KG1 (cell line): ENCODE data around the gene FDX1.
A peak's percentile ranks its signal among the peaks of the same experiment; 100 is the strongest.

Experiments used
- DNase-seq: peaks from one replicate; lab custom pipeline; 2025; lab: John Stamatoyannopoulos, UW

FDX1 gene

GRCh38 chr11:110431051-110431672, 1.4 kb downstream of the FDX1 start:
- DNase-seq: no peak

DNA sequence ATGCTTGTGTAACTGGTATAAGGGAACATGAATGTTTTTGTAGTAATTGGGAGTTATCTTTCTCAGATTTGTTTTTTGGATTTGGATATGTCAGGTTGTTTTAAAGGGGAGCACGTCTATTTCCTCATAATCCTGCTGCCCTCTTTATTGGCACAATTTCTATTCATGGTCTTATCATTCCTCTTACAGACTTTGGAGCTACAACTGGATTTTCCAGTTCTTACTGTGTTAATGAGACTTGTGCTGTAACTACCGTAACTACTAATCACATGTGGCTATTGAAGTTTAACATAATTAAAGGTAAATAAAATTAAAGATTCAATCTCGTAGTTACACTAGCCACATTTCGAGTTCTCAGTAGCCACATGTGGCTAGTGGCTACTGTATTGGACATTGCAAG, 1.9 kb downstream of the FDX1 start:
- DNase-seq: no peak

DNA sequence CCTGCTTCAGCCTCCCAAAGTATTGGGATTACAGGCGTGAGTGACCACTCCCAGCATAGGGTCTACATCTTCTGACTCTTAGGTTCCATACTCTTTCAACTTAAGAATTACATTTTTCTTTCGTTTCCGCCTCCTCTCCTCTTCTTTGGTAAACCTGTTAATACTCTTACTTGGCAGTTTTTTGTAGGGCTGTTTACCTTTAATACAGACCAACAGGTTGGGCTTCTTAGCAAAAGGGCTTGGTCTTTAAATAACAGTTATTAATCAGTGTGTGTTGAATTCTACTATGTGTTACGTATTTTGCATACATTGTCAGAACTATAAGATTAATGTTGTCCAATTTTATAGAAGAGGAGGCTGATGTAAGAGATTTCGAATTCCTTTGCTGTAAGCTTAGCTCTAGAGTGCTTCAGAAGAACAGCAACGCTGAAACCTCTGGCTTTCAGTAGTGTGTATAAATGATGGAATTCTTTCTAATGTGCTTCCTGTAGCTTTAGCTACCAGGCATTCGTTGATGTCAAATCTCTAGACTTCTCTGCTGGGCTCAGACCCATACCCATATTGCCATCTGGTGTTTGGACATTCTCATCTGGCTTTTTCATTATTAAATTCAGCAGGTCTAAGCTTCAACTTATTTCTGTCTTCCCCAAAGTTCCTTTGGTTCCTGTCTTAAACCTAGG, 3.1 kb downstream of the FDX1 start:
- DNase-seq: no peak

DNA sequence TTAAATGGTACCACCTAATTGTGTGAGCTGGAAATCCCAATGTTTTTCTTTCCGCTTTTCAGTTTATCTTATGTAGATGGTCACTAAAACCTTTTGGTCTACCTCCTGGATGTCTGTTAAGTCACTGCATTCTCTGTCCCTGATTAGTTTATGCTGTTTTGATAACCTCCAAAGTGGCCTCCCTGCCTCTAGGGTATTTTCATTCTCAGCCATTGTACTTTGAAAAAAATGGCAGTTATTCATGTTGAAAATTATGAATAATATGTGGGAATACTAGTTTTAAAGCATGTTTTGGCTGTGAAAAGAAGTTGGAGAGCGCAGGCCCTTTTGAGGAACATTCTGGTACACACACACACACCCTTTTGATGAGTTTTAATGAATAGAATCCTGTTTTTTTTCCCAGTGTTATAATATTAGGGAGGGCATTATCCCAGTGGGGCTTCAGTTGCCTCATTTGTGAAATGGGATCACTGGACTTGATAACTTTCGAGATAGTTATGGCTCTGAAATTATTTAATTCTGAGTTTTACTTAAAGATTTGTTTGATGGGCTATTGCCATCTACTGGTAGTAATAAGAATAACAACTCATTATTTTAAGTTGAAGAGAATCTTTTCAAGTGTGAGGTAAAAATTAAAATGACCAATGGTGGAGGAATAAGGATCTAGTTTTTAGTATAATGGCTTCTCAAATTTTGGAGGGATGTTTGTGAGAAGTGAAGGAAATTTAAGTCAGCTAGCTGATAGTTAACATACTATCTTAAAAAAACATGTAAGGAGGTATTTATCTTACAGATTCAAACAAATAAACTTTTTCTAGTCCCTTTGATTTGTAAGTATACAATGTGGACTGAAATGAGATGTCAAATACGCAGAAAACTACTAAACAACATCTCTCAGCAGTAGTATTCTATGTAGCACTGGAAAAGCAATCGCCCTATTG, 3.9 kb downstream of the FDX1 start:
- peak; percentile 24 for DNase-seq

DNA sequence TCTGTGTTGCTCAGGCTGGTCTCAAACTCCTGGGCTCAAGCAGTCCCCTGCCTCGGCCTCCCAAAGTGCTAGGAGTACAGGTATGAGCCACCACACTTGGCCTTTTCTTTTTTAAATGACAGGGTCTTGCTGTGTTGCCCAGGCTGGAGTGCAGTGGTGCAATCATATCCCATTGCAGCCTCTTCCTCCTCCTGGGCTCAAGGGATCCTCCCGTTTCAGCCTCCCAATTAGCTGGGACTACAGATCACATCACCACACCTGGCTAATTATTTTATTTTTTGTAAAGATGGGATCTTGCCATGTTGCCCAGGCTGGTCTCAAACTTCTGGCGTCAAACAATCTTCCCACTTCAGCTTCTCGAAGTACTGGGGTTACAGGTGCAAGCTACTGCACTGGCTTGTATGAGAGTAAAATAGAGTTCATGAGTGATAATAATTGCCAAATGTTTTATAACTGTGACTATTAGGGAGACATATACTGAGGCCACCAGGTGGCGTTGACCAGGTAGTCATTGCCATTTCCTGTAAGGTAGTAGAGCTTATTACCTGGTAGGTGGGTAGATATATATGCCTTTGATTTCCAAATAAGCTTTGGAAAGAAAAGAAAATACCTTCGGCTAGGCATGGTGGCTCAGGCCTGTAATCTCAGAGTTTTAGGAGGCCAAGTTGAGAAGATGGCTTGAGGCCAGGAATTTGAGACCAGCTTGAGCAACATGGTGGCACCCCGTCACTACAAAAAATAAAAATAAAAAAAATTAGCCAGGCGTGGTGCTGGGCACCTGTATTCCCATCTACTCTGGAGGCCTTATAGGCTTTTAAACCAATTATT, 5.4 kb downstream of the FDX1 start:
- DNase-seq: no peak

GRCh38 chr11:110435780-110436717, 6.3 kb downstream of the FDX1 start:
- DNase-seq: no peak

DNA sequence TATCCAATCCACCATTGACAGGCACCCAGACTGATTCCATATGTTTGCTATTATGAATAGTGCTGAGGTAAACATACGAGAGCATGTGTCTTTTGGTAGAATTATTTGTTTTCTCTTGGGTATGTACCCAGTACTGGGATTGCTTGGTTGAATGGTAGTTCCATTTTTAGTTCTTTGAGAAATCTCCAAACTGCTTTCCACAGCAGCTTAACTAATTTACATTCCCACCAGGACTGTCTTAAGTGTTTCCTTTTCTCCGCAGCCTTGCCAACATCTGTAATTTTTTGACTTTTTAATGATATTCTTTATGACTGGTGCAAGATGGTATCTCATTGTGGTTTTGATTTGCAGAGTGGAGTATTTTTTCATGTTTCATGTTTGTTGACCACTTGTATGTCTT, 8.3 kb downstream of the FDX1 start:
- no peak for DNase-seq

DNA sequence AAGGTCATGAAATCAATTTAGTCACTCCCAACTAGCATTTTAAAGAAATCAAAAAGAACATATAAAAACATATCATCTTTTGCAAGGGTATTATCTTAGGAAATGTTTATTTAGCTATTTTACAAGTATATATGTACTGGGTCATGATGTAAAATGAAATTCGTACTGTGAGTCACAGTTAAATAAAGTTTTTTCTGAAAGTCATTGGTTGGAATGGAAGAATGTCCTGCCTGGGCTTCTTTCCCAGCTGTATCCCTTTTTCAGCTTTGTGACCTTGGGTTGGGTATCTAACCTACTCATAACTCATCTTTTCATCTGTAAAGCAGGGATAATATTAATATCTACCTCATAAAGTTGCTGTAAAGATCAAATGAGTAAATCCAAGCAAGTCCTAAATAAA, 15.7 kb downstream of the FDX1 start:
- no peak for DNase-seq

- no peak for DNase-seq
These were observed 16.3 kb downstream of the FDX1 start for GRCh38 chr11:110446061-110446460.

GRCh38 chr11:110446594-110446993, 16.8 kb downstream of the FDX1 start:
- no peak for DNase-seq

- DNase-seq: no peak
These were observed 17.6 kb downstream of the FDX1 start for GRCh38 chr11:110447343-110447742.

DNA sequence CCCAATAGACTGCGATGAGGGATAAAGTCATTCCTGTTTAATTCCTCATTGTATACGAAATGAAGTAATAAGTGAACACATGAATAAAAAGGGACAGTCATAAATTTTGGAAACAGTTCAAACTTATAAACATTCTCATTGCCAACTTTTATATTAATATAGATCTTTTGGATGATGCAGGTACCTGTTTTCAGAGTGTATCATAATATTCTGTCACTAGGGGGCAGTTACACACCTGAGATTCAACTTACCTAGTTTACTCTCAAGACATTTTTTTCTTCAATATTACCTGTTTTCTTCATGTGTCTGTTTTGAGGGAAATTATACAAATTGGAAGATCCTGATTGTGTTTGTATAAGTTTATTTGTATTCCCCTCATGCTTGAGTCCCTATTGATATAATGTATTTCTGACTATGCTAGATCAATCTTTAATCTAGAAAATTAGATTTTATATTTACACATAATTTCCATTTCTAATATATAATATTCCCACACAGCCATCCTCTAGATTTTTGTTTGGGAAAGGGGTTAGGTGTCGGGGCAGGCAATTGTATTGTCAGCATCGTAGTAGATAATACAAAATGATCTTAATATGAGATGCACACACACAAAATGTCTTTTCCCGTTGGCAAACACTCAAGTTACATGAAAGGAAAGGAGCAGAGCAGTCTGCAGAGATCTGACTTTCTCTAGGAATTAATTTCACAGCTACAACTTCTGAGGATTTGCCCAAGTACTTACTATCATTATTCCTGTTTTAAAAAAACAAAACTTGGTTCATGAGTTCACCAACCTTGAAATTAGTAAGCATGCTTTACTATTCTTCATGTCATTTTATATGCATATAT, 18.4 kb downstream of the FDX1 start:
- DNase-seq: no peak

DNA sequence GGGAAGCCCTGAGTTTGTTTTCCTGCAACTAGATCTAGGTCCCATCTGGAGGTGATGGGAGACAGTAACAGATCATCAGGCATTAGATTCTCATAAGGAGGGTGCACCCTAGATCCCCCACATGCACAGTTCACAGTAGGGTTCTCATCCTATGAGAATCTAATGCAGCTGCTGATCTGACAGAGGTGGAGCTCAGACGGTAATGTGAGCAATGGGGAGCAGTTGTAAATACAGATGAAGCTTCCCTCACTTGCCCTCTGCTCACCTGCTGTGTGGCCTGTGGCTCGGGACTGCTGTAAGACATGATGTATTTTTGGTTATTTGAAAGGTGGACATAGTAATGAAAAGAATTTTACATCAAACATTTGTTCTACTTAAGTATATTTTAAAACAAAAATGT, 20.5 kb downstream of the FDX1 start:
- DNase-seq: no peak

DNA sequence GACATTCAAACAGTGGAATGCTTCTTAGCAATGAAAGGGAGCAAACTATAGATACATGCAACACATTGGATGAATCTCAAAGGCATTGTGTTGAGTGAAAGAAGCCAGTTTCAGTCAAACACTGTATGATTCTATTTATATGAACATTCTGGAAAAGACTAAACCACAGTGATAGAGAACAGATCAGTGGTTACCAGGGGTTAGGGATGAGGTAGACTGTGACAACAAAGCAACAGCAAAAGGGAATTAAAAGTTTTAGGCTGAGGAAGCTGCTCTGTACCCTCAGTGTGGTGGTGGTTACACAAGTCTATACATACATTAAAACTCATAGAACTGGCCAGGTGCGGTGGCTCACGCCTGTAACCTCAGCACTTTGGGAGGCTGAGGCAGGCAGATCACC, 23.0 kb downstream of the FDX1 start:
- DNase-seq: no peak

- no peak for DNase-seq
These were observed 24.1 kb downstream of the FDX1 start for GRCh38 chr11:110453684-110454354.

DNA sequence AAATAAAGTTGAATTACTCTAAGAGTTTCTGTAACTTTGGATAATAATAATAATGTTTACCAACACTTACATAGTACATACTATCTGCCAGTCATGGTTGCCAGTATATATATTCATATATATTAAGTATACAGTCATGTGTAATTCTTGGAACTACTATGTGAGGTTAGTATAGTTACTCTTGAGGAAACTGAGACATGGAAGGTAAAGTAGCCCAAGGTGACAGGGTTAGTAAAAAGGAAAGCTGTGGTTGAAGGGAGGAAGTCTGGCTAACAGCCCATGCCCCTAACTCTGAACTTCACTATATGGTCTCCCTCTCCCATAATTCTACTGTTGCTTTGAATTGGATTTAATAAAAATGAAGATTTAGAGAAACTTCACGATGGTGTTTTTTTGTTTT, 24.9 kb downstream of the FDX1 start:
- no peak for DNase-seq

DNA sequence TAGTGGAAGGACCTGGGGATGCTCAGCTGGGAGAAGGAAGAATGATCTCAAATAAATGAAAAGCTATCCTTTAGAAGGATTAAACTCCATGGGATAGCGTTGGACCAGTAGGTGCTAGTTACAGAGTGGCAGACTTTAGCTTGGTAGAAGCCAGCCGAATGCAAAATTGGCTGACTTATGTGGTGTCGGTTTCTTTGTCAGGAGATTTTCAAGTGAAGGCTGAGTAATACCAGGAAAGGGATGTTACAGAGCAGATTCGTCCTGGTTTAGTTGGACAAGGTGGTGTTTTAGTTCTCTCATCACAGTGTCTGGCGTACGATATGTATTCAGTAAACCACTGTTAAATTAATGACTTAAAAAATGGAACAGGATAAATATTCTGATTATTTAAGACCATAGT, 26.0 kb downstream of the FDX1 start:
- no peak for DNase-seq

DNA sequence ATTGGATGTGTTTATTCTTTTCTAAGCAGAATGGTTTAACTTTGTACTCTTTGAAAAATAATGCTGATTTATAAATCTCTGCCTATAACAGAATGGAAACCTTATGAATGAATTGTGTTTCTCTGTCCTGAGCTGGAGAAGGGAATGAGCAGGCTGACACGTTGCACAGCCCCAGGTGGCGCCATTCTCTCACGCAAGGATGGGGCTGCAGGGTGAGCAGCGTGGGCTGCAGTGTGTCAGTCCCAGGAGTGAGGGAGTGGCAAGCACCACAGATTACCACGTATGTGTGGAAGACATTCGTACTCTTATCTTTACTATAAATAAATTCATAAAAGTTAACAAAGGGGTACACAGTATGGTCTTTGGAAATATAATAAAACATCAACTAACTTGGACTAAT, 33.4 kb downstream of the FDX1 start:
- DNase-seq: no peak

DNA sequence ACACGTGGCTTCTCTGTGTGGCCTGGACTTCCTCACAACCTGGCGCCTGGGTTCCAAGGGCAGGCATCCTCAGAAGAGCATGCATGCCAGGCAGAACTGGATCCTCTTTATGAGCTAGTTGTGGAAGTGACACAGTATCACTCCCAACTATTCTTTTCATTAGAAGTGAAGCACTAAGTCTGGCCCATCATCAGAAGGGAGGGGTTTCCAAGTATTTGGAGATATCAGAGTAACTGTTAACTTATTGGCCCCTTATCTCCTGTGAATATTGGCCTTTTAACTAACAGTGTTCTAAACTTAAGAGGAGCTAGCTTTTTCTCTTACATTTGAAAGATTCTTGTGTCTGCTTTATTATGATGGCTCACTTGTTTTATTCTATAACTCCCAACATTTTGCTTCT, 35.5 kb downstream of the FDX1 start:
- no peak for DNase-seq
